ENCODE measurements around the gene TUBGCP2.
"Not testable (repeated sequence)": the region's sequence is repeated elsewhere in the genome, so short reads cannot be mapped to it uniquely, and the experiment has no call there.

Gene TUBGCP2

GRCh38 chr10:133324198-133324792, 15.6 kb upstream of the TUBGCP2 start:
- no peaks in the 10 kb centered on the region for H3K79me2 ChIP-seq (ENCODE audit: insufficient read depth, low read length)
- peaks cover 5% of the 10 kb centered on the region for H3K27me3 ChIP-seq (ENCODE audit: insufficient read depth, low read length, poor library complexity)
- no peaks in the 10 kb centered on the region for H3K36me3 ChIP-seq (ENCODE audit: insufficient read depth, low read length)
- ATAC-seq (ENCODE audit: insufficient read depth, low read depth) = peak; percentile 98
- peaks cover 2% of the 10 kb centered on the region; the same call in 1 of the 2 replicates for H4K20me1 ChIP-seq (ENCODE audit: insufficient read depth, low read length)
- no peak overlapping the region for H3K27ac ChIP-seq (ENCODE audit: low read length)
- no peaks in the 10 kb centered on the region for H3K9me3 ChIP-seq (ENCODE audit: insufficient read depth, low read length, severe bottlenecking)
- peak; percentile 89 for DNase-seq
- no peak for TF ChIP-seq EZH2 (IDR thresholded peaks at IDR 0.05; ENCODE audit: borderline replicate concordance, low read depth, low read length, severe bottlenecking)
- TF ChIP-seq, protein P1, sequence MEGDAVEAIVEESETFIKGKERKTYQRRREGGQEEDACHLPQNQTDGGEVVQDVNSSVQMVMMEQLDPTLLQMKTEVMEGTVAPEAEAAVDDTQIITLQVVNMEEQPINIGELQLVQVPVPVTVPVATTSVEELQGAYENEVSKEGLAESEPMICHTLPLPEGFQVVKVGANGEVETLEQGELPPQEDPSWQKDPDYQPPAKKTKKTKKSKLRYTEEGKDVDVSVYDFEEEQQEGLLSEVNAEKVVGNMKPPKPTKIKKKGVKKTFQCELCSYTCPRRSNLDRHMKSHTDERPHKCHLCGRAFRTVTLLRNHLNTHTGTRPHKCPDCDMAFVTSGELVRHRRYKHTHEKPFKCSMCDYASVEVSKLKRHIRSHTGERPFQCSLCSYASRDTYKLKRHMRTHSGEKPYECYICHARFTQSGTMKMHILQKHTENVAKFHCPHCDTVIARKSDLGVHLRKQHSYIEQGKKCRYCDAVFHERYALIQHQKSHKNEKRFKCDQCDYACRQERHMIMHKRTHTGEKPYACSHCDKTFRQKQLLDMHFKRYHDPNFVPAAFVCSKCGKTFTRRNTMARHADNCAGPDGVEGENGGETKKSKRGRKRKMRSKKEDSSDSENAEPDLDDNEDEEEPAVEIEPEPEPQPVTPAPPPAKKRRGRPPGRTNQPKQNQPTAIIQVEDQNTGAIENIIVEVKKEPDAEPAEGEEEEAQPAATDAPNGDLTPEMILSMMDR (IDR thresholded peaks at IDR 0.05; ENCODE audit: borderline replicate concordance, extremely low read depth, low read length, poor library complexity, severe bottlenecking) = no peak
- H2AFZ ChIP-seq (ENCODE audit: low read depth, low read length) = no peak overlapping the region
- no peak overlapping the region for H3K4me3 ChIP-seq (ENCODE audit: low read depth in 1 of 2, low read length in 2 of 2)
- peaks cover 8% of the 10 kb centered on the region for H3K4me1 ChIP-seq (ENCODE audit: insufficient read depth, low read length)
- peak overlapping the region; percentile 62; the same call in 1 of the 2 replicates for H3K4me2 ChIP-seq (ENCODE audit: insufficient read depth, low read length)
- H3K9ac ChIP-seq (ENCODE audit: low read depth, low read length) = no peak overlapping the region

DNA sequence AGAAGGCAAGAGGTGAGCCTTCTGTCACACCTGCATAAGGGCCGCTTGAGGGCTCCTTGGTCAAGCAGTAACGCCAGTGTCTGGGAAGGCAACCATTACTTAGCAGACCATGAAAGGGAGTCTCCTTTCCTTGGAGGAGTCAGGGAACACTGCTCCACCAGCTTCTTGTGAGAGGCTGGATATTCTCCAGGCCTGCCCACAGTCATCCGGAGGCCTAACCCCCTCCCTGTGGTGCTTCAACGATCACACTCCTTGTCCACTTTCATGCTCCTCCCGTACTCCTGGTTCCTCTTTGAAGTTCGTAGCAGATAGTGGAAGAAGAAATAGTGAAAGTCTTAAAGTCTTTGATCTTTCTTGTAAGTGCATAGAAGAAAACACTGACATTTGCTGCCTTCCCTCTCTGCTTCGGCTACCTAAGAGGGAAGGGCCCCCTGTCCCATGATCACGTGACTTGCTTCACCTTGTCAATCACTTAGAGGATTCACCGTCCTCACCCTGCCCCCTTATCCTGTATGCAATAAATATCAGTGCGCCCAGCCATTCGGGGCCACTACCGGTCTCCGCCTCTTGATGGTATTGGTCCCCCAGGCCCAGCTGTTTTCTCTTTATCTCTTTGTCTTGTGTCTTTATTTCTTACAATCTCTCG, 13.5 kb upstream of the TUBGCP2 start:
- not testable (repeated sequence) for ATAC-seq (ENCODE audit: insufficient read depth, low read depth); H3K9ac ChIP-seq (ENCODE audit: low read depth, low read length); H3K79me2 ChIP-seq (ENCODE audit: insufficient read depth, low read length); H3K4me3 ChIP-seq (ENCODE audit: low read depth in 1 of 2, low read length in 2 of 2); H2AFZ ChIP-seq (ENCODE audit: low read depth, low read length); DNase-seq; H3K27ac ChIP-seq (ENCODE audit: low read length); H4K20me1 ChIP-seq (ENCODE audit: insufficient read depth, low read length); H3K4me2 ChIP-seq (ENCODE audit: insufficient read depth, low read length); H3K9me3 ChIP-seq (ENCODE audit: insufficient read depth, low read length, severe bottlenecking); H3K36me3 ChIP-seq (ENCODE audit: insufficient read depth, low read length)
- Histone ChIP-seq H3K27me3 (ENCODE audit: insufficient read depth, low read length, poor library complexity) (peaks cover 10% of the 10 kb centered on the region), H3K4me1 (ENCODE audit: insufficient read depth, low read length) (peaks cover 14% of the 10 kb centered on the region)

DNA sequence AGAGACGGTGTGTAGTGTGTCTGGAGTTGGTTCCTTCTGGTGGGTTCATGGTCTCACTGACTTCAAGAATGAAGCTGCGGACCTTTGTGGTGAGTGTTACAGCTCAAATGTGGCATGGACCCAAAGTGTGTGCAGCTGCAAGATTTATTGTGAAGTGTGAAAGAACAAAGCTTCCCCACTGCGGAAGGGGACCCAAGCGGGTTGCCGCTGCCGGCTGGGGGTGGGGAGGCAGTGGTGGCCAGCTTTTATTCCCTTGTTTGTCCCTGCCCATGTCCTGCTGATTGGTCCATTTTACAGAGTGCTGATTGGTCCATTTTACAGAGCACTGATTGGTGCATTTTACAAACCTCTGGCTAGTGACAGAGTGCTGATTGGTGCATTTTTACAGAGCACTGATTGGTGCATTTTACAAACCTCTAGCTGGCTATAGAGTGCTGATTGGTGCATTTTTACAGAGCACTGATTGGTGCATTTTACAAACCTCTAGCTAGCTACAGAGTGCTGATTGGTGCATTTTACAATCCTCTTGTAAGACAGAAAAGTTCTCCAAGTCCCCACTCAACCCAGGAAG, 12.3 kb upstream of the TUBGCP2 start:
- H3K36me3 ChIP-seq (ENCODE audit: insufficient read depth, low read length); H3K79me2 ChIP-seq (ENCODE audit: insufficient read depth, low read length); H4K20me1 ChIP-seq (ENCODE audit: insufficient read depth, low read length); H2AFZ ChIP-seq (ENCODE audit: low read depth, low read length); H3K4me2 ChIP-seq (ENCODE audit: insufficient read depth, low read length); H3K9ac ChIP-seq (ENCODE audit: low read depth, low read length); H3K27ac ChIP-seq (ENCODE audit: low read length); DNase-seq; ATAC-seq (ENCODE audit: insufficient read depth, low read depth); H3K9me3 ChIP-seq (ENCODE audit: insufficient read depth, low read length, severe bottlenecking); H3K4me3 ChIP-seq (ENCODE audit: low read depth in 1 of 2, low read length in 2 of 2): not testable (repeated sequence)
- H3K4me1 ChIP-seq (ENCODE audit: insufficient read depth, low read length) = peaks cover 14% of the 10 kb centered on the region
- H3K27me3 ChIP-seq (ENCODE audit: insufficient read depth, low read length, poor library complexity) = peaks cover 10% of the 10 kb centered on the region

- TF ChIP-seq EZH2 (IDR thresholded peaks at IDR 0.05; ENCODE audit: borderline replicate concordance, low read depth, low read length, severe bottlenecking) = no peak
- TF ChIP-seq, protein P1 (IDR thresholded peaks at IDR 0.05; ENCODE audit: borderline replicate concordance, extremely low read depth, low read length, poor library complexity, severe bottlenecking) = peak; percentile 76
- Histone ChIP-seq H3K36me3 (ENCODE audit: insufficient read depth, low read length) (no peaks in the 10 kb centered on the region), H3K9me3 (ENCODE audit: insufficient read depth, low read length, severe bottlenecking) (no peaks in the 10 kb centered on the region), H2AFZ (ENCODE audit: low read depth, low read length) (peak overlapping the region; percentile 53), H3K9ac (ENCODE audit: low read depth, low read length) (no peak overlapping the region; the same call in 1 of the 2 replicates), H3K4me3 (ENCODE audit: low read depth in 1 of 2, low read length in 2 of 2) (peak overlapping the region in 1 of 2 experiments; percentile 44; a peak in 2 of 4 replicates), H3K4me2 (ENCODE audit: insufficient read depth, low read length) (peak overlapping the region; percentile 64), H3K27ac (ENCODE audit: low read length) (no peak overlapping the region), H3K27me3 (ENCODE audit: insufficient read depth, low read length, poor library complexity) (peaks cover 10% of the 10 kb centered on the region), H4K20me1 (ENCODE audit: insufficient read depth, low read length) (peaks cover 4% of the 10 kb centered on the region; the same call in 1 of the 2 replicates), H3K79me2 (ENCODE audit: insufficient read depth, low read length) (no peaks in the 10 kb centered on the region), H3K4me1 (ENCODE audit: insufficient read depth, low read length) (peaks cover 6% of the 10 kb centered on the region)
- peak; percentile 91 for ATAC-seq (ENCODE audit: insufficient read depth, low read depth)
- peak; percentile 63 for DNase-seq
Observed at GRCh38 chr10:133318494-133319127, 9.9 kb upstream of the TUBGCP2 start.
